ENCODE results near the gene COPS3.

- TF ChIP-seq EZH2 (optimal IDR thresholded peaks at IDR 0.05; ENCODE audit: low read depth, low read length): no peak
- TF ChIP-seq, protein P1, sequence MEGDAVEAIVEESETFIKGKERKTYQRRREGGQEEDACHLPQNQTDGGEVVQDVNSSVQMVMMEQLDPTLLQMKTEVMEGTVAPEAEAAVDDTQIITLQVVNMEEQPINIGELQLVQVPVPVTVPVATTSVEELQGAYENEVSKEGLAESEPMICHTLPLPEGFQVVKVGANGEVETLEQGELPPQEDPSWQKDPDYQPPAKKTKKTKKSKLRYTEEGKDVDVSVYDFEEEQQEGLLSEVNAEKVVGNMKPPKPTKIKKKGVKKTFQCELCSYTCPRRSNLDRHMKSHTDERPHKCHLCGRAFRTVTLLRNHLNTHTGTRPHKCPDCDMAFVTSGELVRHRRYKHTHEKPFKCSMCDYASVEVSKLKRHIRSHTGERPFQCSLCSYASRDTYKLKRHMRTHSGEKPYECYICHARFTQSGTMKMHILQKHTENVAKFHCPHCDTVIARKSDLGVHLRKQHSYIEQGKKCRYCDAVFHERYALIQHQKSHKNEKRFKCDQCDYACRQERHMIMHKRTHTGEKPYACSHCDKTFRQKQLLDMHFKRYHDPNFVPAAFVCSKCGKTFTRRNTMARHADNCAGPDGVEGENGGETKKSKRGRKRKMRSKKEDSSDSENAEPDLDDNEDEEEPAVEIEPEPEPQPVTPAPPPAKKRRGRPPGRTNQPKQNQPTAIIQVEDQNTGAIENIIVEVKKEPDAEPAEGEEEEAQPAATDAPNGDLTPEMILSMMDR (IDR thresholded peaks at IDR 0.05; ENCODE audit: low read length): peak; percentile 90
- no peak for TF ChIP-seq EZH2phosphoT487 (IDR thresholded peaks at IDR 0.05; ENCODE audit: low read length)
Observed at GRCh38 chr17:17313350-17313991, 32.4 kb upstream of the COPS3 start.
